Peyer's patch (tissue), 4 donors: ENCODE data around the gene TPD52L2.

Experiments
- POLR2A ChIP-seq, 2 donors: fragments of 450-650 bp; IDR thresholded peaks; one replicate each; pipeline ENCODE4 v1.5.1; 2017; ENCODE audit warnings: antibody characterized with exemption in 2 of 2, mild to moderate bottlenecking in 2 of 2, moderate library complexity in 2 of 2
- TF ChIP-seq, protein P1 (sequence below), 6 experiments: fragments of 450-650 bp in 4 of 6; fragments of 200-600 bp in 2 of 6; sonication (generic) in 1 of 6; IDR thresholded peaks; one replicate each; pipeline ENCODE4 v1.5.1; 2017 to 2019; ENCODE audit warnings: antibody characterized with exemption in 6 of 6, mild to moderate bottlenecking in 3 of 6, moderate library complexity in 1 of 6

DNA sequence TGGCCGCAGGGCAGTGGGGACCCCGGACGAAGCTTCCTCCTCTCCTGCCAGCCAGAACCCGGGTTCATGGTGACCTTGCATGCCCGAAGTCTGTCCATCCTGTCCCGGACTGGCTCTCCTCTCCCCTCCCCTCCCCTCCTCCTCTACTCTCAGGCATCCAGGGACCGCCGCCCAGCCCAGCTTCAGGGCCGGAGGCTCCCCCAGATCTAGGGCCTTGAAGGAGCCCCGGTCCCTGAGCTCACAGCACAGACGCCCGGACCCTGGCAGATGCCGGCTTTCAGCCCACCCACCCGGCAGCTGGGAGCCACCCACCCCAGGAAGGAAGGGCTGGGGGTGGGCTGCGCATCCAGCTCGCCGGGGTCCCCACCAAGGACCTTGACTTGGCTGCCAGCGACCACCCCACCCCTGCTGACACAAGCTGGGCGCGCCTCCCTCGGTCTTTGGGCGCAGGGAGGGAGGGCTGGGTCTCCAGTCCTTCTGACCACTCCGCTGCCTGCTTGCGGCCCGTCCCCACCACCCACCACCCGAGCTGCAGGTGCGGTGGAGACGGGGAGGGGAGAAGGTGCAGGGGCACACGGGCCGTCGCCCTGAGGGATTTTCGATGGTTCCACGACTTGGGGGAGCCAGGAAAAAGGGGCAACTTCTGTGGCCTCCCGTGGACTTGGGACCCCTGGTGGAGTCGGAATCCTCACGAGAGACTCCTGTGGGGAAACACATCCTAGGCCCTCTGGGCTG is 9.5 kb upstream of the TPD52L2 start:
- TF ChIP-seq, protein P1, sequence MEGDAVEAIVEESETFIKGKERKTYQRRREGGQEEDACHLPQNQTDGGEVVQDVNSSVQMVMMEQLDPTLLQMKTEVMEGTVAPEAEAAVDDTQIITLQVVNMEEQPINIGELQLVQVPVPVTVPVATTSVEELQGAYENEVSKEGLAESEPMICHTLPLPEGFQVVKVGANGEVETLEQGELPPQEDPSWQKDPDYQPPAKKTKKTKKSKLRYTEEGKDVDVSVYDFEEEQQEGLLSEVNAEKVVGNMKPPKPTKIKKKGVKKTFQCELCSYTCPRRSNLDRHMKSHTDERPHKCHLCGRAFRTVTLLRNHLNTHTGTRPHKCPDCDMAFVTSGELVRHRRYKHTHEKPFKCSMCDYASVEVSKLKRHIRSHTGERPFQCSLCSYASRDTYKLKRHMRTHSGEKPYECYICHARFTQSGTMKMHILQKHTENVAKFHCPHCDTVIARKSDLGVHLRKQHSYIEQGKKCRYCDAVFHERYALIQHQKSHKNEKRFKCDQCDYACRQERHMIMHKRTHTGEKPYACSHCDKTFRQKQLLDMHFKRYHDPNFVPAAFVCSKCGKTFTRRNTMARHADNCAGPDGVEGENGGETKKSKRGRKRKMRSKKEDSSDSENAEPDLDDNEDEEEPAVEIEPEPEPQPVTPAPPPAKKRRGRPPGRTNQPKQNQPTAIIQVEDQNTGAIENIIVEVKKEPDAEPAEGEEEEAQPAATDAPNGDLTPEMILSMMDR (IDR thresholded peaks at IDR 0.05), result no peak
- no peak for TF ChIP-seq POLR2A (IDR thresholded peaks at IDR 0.05)
